ENCODE results near the gene CIAO3.
A peak's percentile ranks its signal among the peaks of the same experiment; 100 is the strongest.

Gene CIAO3

GRCh38 chr16:725463-726187 lies 15.2 kb downstream of the CIAO3 start:
- POLR2A ChIA-PET: interaction anchor here (0.6 to 2.1 kb wide), 7 partner anchors 9 to 1452 kb away, joined by 3 to 8 read pairs (median 4); partner anchors contain the start of genes JMJD8, METRN and WDR24
- Histone ChIP-seq H3K27ac (ENCODE audit: extremely low read depth, low read depth, low read length) (no peak overlapping the region), H3K9me3 (ENCODE audit: control insufficient read depth, insufficient read depth, low read depth, low read length) (no peaks in the 10 kb centered on the region), H3K4me1 (ENCODE audit: control insufficient read depth, insufficient read depth, low read length) (peaks cover 7% of the 10 kb centered on the region; the same call in 1 of the 2 replicates), H3K4me3 (ENCODE audit: low read depth, low read length) (no peak overlapping the region), H3K36me3 (ENCODE audit: control insufficient read depth in 2 of 2, insufficient read depth in 1 of 2, low read length in 2 of 2) (peaks cover 0 to 9% of the 10 kb centered on the region in 2 experiments; a peak in 1 of 3 replicates)
- CTCF ChIA-PET: interaction anchor here (1.3 to 4.8 kb wide), 2 partner anchors 12 to 20 kb away, joined by 4 to 38 read pairs; partner anchors contain the start of gene METRN
- TF ChIP-seq EGR2 (tag by site-specific recombination; IDR thresholded peaks at IDR 0.05; ENCODE audit: low read depth) (peak; percentile 91), KLF8 (tag by site-specific recombination; IDR thresholded peaks at IDR 0.05) (0 out of 2 replicates have a peak, but pooled peaks have one; percentile 10), ZFHX2 (tag by site-specific recombination; conservative IDR thresholded peaks at IDR 0.05) (peak; percentile 91), ZNF23 (tag by site-specific recombination; IDR thresholded peaks at IDR 0.05; ENCODE audit: borderline replicate concordance) (no peak), ZNF692 (tag by site-specific recombination; IDR thresholded peaks at IDR 0.05) (peak; percentile 27; the same call in 1 of the 2 replicates), ZNF184 (tag by site-specific recombination; IDR thresholded peaks at IDR 0.05) (no peak), ZBTB8A (tag by site-specific recombination; IDR thresholded peaks at IDR 0.05) (no peak), GLIS2 (tag by site-specific recombination; IDR thresholded peaks at IDR 0.05) (peak; percentile 59), GLI4 (tag by site-specific recombination; IDR thresholded peaks at IDR 0.05) (no peak), ZNF624 (tag by site-specific recombination; IDR thresholded peaks at IDR 0.05) (no peak), ZEB2 (tag by site-specific recombination; IDR thresholded peaks at IDR 0.05) (peak; percentile 55; the same call in 1 of the 2 replicates), GLIS1 (tag by site-specific recombination; IDR thresholded peaks at IDR 0.05) (peak; percentile 90), ZFP69B (tag by site-specific recombination; IDR thresholded peaks at IDR 0.05) (peak; percentile 67; the same call in 1 of the 2 replicates)
- TF ChIP-seq, protein P1, sequence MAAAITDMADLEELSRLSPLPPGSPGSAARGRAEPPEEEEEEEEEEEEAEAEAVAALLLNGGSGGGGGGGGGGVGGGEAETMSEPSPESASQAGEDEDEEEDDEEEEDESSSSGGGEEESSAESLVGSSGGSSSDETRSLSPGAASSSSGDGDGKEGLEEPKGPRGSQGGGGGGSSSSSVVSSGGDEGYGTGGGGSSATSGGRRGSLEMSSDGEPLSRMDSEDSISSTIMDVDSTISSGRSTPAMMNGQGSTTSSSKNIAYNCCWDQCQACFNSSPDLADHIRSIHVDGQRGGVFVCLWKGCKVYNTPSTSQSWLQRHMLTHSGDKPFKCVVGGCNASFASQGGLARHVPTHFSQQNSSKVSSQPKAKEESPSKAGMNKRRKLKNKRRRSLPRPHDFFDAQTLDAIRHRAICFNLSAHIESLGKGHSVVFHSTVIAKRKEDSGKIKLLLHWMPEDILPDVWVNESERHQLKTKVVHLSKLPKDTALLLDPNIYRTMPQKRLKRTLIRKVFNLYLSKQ (tag by site-specific recombination; IDR thresholded peaks at IDR 0.05; ENCODE audit: borderline replicate concordance): no peak
- TF ChIP-seq, protein P2, sequence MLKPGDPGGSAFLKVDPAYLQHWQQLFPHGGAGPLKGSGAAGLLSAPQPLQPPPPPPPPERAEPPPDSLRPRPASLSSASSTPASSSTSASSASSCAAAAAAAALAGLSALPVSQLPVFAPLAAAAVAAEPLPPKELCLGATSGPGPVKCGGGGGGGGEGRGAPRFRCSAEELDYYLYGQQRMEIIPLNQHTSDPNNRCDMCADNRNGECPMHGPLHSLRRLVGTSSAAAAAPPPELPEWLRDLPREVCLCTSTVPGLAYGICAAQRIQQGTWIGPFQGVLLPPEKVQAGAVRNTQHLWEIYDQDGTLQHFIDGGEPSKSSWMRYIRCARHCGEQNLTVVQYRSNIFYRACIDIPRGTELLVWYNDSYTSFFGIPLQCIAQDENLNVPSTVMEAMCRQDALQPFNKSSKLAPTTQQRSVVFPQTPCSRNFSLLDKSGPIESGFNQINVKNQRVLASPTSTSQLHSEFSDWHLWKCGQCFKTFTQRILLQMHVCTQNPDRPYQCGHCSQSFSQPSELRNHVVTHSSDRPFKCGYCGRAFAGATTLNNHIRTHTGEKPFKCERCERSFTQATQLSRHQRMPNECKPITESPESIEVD (tag by site-specific recombination; IDR thresholded peaks at IDR 0.05): no peak
- TF ChIP-seq, protein P3, sequence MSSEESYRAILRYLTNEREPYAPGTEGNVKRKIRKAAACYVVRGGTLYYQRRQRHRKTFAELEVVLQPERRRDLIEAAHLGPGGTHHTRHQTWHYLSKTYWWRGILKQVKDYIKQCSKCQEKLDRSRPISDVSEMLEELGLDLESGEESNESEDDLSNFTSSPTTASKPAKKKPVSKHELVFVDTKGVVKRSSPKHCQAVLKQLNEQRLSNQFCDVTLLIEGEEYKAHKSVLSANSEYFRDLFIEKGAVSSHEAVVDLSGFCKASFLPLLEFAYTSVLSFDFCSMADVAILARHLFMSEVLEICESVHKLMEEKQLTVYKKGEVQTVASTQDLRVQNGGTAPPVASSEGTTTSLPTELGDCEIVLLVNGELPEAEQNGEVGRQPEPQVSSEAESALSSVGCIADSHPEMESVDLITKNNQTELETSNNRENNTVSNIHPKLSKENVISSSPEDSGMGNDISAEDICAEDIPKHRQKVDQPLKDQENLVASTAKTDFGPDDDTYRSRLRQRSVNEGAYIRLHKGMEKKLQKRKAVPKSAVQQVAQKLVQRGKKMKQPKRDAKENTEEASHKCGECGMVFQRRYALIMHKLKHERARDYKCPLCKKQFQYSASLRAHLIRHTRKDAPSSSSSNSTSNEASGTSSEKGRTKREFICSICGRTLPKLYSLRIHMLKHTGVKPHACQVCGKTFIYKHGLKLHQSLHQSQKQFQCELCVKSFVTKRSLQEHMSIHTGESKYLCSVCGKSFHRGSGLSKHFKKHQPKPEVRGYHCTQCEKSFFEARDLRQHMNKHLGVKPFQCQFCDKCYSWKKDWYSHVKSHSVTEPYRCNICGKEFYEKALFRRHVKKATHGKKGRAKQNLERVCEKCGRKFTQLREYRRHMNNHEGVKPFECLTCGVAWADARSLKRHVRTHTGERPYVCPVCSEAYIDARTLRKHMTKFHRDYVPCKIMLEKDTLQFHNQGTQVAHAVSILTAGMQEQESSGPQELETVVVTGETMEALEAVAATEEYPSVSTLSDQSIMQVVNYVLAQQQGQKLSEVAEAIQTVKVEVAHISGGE (tag by site-specific recombination; conservative IDR thresholded peaks at IDR 0.05; ENCODE audit: low read depth): no peak
- TF ChIP-seq, protein P4, sequence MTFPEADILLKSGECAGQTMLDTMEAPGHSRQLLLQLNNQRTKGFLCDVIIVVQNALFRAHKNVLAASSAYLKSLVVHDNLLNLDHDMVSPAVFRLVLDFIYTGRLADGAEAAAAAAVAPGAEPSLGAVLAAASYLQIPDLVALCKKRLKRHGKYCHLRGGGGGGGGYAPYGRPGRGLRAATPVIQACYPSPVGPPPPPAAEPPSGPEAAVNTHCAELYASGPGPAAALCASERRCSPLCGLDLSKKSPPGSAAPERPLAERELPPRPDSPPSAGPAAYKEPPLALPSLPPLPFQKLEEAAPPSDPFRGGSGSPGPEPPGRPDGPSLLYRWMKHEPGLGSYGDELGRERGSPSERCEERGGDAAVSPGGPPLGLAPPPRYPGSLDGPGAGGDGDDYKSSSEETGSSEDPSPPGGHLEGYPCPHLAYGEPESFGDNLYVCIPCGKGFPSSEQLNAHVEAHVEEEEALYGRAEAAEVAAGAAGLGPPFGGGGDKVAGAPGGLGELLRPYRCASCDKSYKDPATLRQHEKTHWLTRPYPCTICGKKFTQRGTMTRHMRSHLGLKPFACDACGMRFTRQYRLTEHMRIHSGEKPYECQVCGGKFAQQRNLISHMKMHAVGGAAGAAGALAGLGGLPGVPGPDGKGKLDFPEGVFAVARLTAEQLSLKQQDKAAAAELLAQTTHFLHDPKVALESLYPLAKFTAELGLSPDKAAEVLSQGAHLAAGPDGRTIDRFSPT (tag by site-specific recombination; IDR thresholded peaks at IDR 0.05): peak; percentile 21; the same call in 1 of the 2 replicates
